GM12878 (cell line): ENCODE data around the gene SCN10A. TPM values are rescaled to one million over a fixed set of nuclear protein-coding genes. Genes with fewer than 3 reads are reported as not detected.

Source experiments
- ATAC-seq: fragments of 200-7000 bp; cut with Tn5 transposase; 3 replicates; pipeline ENCODE4 v1.9.1; 2020; ENCODE audit warnings: mild to moderate bottlenecking, moderate library complexity
- BruUV-seq: library from RNA; stranded (reverse); fragments of 400-500 nt; replicated peaks from 2 replicates; lab custom pipeline; 2021; lab: Mats Ljungman, UMichigan
- CTCF ChIA-PET: fragments of 300-600 bp; sonication (Branson Sonifier 250); formaldehyde crosslinking; extraction: SDS; loops from one replicate; lab custom pipeline; 2021; ENCODE audit warnings: inconsistent platforms; lab: Yijun Ruan, JAX
- POLR2A ChIA-PET: fragments of 350-600 bp; formaldehyde crosslinking; extraction: SDS; loops from one replicate; lab custom pipeline; 2021; ENCODE audit warnings: inconsistent platforms; lab: Charles Lee
- RAD21 ChIA-PET: fragments of 300-600 bp; sonication (Branson Sonifier 250); formaldehyde crosslinking; loops from one replicate; lab custom pipeline; 2023; ENCODE audit warnings: antibody characterized with exemption; ENCODE audit not compliant: unreplicated experiment; lab: Charles Lee
- SMC1A ChIA-PET: fragments of 300-600 bp; sonication (Branson Sonifier 250); formaldehyde crosslinking; loops from one replicate; lab custom pipeline; 2023; ENCODE audit not compliant: unreplicated experiment, uncharacterized antibody; lab: Charles Lee
- DNase-seq: peaks from one replicate; pipeline ENCODE4 v3.0.0-alpha.2; 2011; ENCODE audit warnings: low read depth, low spot score
- FAIRE-seq: peaks from 3 replicates; lab custom pipeline; 2011; peaks lifted over from hg19 to GRCh38; lab: Jason Lieb, UNC
- H2AFZ ChIP-seq: 2 replicates; pipeline ENCODE4 v1.6.0; 2011; ENCODE audit warnings: low read depth, low read length, control low read depth; ENCODE audit not compliant: control insufficient read depth
- H3K27ac ChIP-seq: 2 replicates; pipeline ENCODE4 v1.5.1; 2011; ENCODE audit warnings: control low read depth; ENCODE audit not compliant: control insufficient read depth, insufficient read depth
- H3K27me3 ChIP-seq, 2 experiments: replicated peaks in 1 of 2; 2 replicates each; pipeline versions ENCODE4 v1.6.0 to v1.6.1; 2011; ENCODE audit warnings: low read length in 1 of 2; ENCODE audit not compliant: control insufficient read depth in 2 of 2, insufficient read depth in 2 of 2
- H3K36me3 ChIP-seq, 2 experiments: 2 replicates each; pipeline ENCODE4 v1.5.1; 2011; ENCODE audit warnings: low read length in 1 of 2; ENCODE audit not compliant: control insufficient read depth in 2 of 2, insufficient read depth in 2 of 2
- H3K4me1 ChIP-seq: 2 replicates; pipeline ENCODE4 v1.6.1; 2011; ENCODE audit warnings: mild to moderate bottlenecking, low read length, moderate library complexity, mixed read lengths; ENCODE audit not compliant: control insufficient read depth, insufficient read depth
- H3K4me2 ChIP-seq: 2 replicates; pipeline ENCODE4 v1.6.0; 2011; ENCODE audit warnings: control low read depth; ENCODE audit not compliant: control insufficient read depth, insufficient read depth
- H3K4me3 ChIP-seq: fragments of 200-600 bp; sonication (generic); 2 replicates; pipeline ENCODE4 v1.5.1; 2016
- H3K79me2 ChIP-seq: 2 replicates; pipeline ENCODE4 v1.6.0; 2011; ENCODE audit warnings: low read length; ENCODE audit not compliant: control insufficient read depth, insufficient read depth
- H3K9ac ChIP-seq: 2 replicates; pipeline ENCODE4 v1.8.0; 2011; ENCODE audit warnings: low read length, control low read depth, mixed read lengths; ENCODE audit not compliant: control insufficient read depth, insufficient read depth
- H3K9me3 ChIP-seq: replicated peaks from 3 replicates; pipeline ENCODE4 v1.5.1; 2011; ENCODE audit warnings: mild to moderate bottlenecking, low read length; ENCODE audit not compliant: control insufficient read depth, insufficient read depth
- H4K20me1 ChIP-seq: 2 replicates; pipeline ENCODE4 v1.6.0; 2011; ENCODE audit not compliant: control insufficient read depth, insufficient read depth
- HDAC6 ChIP-seq: fragments of 200-600 bp; sonication (generic); IDR thresholded peaks from one replicate; pipeline ENCODE4 v1.8.0; 2017; ENCODE audit warnings: antibody characterized with exemption; ENCODE audit not compliant: unreplicated experiment
- JUNB ChIP-seq: IDR thresholded peaks from 2 replicates; pipeline ENCODE4 v1.6.1; 2016; ENCODE audit warnings: antibody characterized with exemption, mild to moderate bottlenecking
- KLF5 ChIP-seq: fragments of 450-650 bp; IDR thresholded peaks from 2 replicates; pipeline ENCODE4 v1.6.1; 2014; ENCODE audit warnings: mild to moderate bottlenecking; ENCODE audit not compliant: partially characterized antibody
- MYB ChIP-seq: fragments of 150-350 bp; IDR thresholded peaks from 2 replicates; pipeline ENCODE4 v1.6.1; 2014; ENCODE audit warnings: mild to moderate bottlenecking, low read depth, low read length, borderline replicate concordance
- NR2C2 ChIP-seq: IDR thresholded peaks from 2 replicates; pipeline ENCODE4 v1.6.1; 2011; ENCODE audit warnings: borderline replicate concordance, low read depth; ENCODE audit not compliant: control insufficient read depth, insufficient read length
- NR2F1 ChIP-seq: fragments of 450-650 bp; conservative IDR thresholded peaks from 2 replicates; pipeline ENCODE4 v1.6.1; 2017; ENCODE audit warnings: mild to moderate bottlenecking
- PAX5 ChIP-seq: IDR thresholded peaks from 2 replicates; pipeline ENCODE4 v1.6.1; 2011; ENCODE audit warnings: low read depth, low read length, borderline replicate concordance
- RAD21 ChIP-seq: IDR thresholded peaks from 2 replicates; pipeline ENCODE4 v1.6.1; 2011; ENCODE audit warnings: mild to moderate bottlenecking, low read depth, low read length, moderate library complexity; ENCODE audit not compliant: insufficient read depth
- RBBP5 ChIP-seq: fragments of 200-600 bp; sonication (generic); conservative IDR thresholded peaks from 2 replicates; pipeline ENCODE4 v1.6.1; 2016
- RCOR1 ChIP-seq: conservative IDR thresholded peaks from 2 replicates; pipeline ENCODE4 v1.6.1; 2012; ENCODE audit warnings: low read depth, low read length, improper control_type of control experiment
- SMC3 ChIP-seq: IDR thresholded peaks from 2 replicates; pipeline ENCODE4 v1.6.1; 2011; ENCODE audit warnings: low read length, improper control_type of control experiment, borderline replicate concordance
- SUPT20H ChIP-seq: IDR thresholded peaks from 2 replicates; pipeline ENCODE4 v1.6.1; 2011; ENCODE audit warnings: low read depth, mild to moderate bottlenecking, low read length, moderate library complexity, borderline replicate concordance; ENCODE audit not compliant: control insufficient read depth
- WGBS: methylation state at CpG from one replicate; pipeline ENCODE4 v1.1.6; 2016; ENCODE audit warnings: low lambda C conversion rate; ENCODE audit not compliant: insufficient replicate concordance, insufficient coverage; ENCODE audit errors: missing lambda C conversion rate; 5-methylcytosine and 5-hydroxymethylcytosine counted together
- in situ Hi-C: fragments of 300-500 bp; cut with MboI; formaldehyde crosslinking; loops from 9 replicates; pipeline ENCODE4 v1.14.3; 2018; ENCODE audit warnings: mixed read lengths
- intact Hi-C: fragments of 100-400 bp; cut with micrococcal nuclease; formaldehyde crosslinking; loops from one replicate; pipeline ENCODE4 v1.14.2; 2022; ENCODE audit not compliant: unreplicated experiment
- polyA plus RNA-seq, 11 experiments: library from polyadenylated mRNA; depleted of rRNA in 4 of 11; unstranded in 6 of 11; stranded (reverse) in 5 of 11; fragments of >200 nt; fragmentation: Nextera tagmentation in 4 of 11; fragmentation: Illumina TruSeq in 1 of 11; extraction: Ambion mirVana in 4 of 11; extraction: Trizol in 1 of 11; gene quantifications; 1 replicate in 1 of 11; 2 replicates in 10 of 11; pipeline versions ENCODE4 v1.2.1 to v1.2.3, GENCODE V29; 2011 to 2016; ENCODE audit warnings: inconsistent platforms in 2 of 11, missing spikeins in 2 of 11, low read depth in 1 of 11
- total RNA-seq, 4 experiments: library from RNA; depleted of rRNA in 3 of 4; stranded (reverse); fragments of >200 nt in 3 of 4; fragmentation: Illumina TruSeq in 1 of 4; extraction: Trizol in 1 of 4; gene quantifications; 2 replicates each; pipeline versions ENCODE4 v1.2.1 to v1.2.3, GENCODE V29; 2013 to 2021
- TF ChIP-seq, protein P1 (sequence below): fragments of 450-650 bp; formaldehyde crosslinking; IDR thresholded peaks from 2 replicates; pipeline ENCODE4 v1.4.0; 2020; ENCODE audit warnings: mild to moderate bottlenecking, moderate library complexity
- TF ChIP-seq, protein P2 (sequence below): IDR thresholded peaks from 2 replicates; pipeline ENCODE4 v1.6.1; 2011; ENCODE audit warnings: low read depth, mild to moderate bottlenecking, low read length, moderate library complexity, borderline replicate concordance; ENCODE audit errors: extremely low read depth
- TF ChIP-seq, protein P3 (sequence below), 3 experiments: IDR thresholded peaks in 2 of 3; conservative IDR thresholded peaks in 1 of 3; 2 replicates each; pipeline ENCODE4 v1.5.1; 2011; ENCODE audit warnings: low read depth in 3 of 3, low read length in 3 of 3, mild to moderate bottlenecking in 3 of 3, control low read depth in 2 of 3, moderate library complexity in 2 of 3, inconsistent platforms in 1 of 3, mixed read lengths in 1 of 3; ENCODE audit not compliant: control insufficient read depth in 2 of 3, insufficient read depth in 1 of 3; ENCODE audit errors: extremely low read depth in 1 of 3

Gene SCN10A
- total and polyA plus RNA-seq, 10 of the 15 experiments (the other 5 are each of a cell fraction or from before 2014, with no cell fraction given), result not detected

DNA sequence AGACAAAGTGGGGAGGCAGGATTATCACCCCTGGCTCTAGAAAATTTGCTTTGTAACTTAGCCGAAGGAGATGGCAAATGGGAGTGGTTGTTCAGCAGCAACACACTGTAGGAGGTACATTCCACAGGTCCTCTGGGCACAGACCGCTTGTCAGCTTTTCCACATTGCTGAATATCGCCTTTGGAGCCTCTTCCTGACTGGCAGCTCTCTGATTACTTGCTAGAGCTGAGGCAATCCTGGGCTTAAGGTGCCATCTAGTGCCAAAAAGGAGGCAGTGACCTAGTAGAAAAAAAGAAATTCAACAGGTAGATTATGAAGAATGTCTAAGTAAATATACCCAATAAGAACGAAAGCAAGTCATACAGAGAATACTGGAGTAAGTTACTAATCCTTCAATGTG, 153.5 kb downstream of the SCN10A start:
- peak; percentile 45 for ATAC-seq
- no peak for TF ChIP-seq JUNB
- no peak for TF ChIP-seq SUPT20H
- TF ChIP-seq NR2C2, result no peak
- no peak for TF ChIP-seq KLF5
- TF ChIP-seq PAX5, result no peak
- TF ChIP-seq MYB, result no peak
- TF ChIP-seq RAD21, result 0 out of 2 replicates have a peak, but pooled peaks have one; percentile 24
- TF ChIP-seq, protein P1, sequence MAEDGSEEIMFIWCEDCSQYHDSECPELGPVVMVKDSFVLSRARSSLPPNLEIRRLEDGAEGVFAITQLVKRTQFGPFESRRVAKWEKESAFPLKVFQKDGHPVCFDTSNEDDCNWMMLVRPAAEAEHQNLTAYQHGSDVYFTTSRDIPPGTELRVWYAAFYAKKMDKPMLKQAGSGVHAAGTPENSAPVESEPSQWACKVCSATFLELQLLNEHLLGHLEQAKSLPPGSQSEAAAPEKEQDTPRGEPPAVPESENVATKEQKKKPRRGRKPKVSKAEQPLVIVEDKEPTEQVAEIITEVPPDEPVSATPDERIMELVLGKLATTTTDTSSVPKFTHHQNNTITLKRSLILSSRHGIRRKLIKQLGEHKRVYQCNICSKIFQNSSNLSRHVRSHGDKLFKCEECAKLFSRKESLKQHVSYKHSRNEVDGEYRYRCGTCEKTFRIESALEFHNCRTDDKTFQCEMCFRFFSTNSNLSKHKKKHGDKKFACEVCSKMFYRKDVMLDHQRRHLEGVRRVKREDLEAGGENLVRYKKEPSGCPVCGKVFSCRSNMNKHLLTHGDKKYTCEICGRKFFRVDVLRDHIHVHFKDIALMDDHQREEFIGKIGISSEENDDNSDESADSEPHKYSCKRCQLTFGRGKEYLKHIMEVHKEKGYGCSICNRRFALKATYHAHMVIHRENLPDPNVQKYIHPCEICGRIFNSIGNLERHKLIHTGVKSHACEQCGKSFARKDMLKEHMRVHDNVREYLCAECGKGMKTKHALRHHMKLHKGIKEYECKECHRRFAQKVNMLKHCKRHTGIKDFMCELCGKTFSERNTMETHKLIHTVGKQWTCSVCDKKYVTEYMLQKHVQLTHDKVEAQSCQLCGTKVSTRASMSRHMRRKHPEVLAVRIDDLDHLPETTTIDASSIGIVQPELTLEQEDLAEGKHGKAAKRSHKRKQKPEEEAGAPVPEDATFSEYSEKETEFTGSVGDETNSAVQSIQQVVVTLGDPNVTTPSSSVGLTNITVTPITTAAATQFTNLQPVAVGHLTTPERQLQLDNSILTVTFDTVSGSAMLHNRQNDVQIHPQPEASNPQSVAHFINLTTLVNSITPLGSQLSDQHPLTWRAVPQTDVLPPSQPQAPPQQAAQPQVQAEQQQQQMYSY (CRISPR knock-in tag), result no peak
- TF ChIP-seq HDAC6, result no peak
- TF ChIP-seq NR2F1, result no peak
- no peak for TF ChIP-seq RCOR1
- no peak for TF ChIP-seq RBBP5
- TF ChIP-seq, protein P2, sequence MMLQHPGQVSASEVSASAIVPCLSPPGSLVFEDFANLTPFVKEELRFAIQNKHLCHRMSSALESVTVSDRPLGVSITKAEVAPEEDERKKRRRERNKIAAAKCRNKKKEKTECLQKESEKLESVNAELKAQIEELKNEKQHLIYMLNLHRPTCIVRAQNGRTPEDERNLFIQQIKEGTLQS, result no peak
- peak; percentile 11; the same call in 1 of the 2 replicates for TF ChIP-seq SMC3
- TF ChIP-seq, protein P3, sequence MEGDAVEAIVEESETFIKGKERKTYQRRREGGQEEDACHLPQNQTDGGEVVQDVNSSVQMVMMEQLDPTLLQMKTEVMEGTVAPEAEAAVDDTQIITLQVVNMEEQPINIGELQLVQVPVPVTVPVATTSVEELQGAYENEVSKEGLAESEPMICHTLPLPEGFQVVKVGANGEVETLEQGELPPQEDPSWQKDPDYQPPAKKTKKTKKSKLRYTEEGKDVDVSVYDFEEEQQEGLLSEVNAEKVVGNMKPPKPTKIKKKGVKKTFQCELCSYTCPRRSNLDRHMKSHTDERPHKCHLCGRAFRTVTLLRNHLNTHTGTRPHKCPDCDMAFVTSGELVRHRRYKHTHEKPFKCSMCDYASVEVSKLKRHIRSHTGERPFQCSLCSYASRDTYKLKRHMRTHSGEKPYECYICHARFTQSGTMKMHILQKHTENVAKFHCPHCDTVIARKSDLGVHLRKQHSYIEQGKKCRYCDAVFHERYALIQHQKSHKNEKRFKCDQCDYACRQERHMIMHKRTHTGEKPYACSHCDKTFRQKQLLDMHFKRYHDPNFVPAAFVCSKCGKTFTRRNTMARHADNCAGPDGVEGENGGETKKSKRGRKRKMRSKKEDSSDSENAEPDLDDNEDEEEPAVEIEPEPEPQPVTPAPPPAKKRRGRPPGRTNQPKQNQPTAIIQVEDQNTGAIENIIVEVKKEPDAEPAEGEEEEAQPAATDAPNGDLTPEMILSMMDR (IDR thresholded peaks at IDR 0.05 in 2 of 3, conservative IDR thresholded peaks at IDR 0.05 in 1 of 3; ENCODE audit: control insufficient read depth in 2 of 3, extremely low read depth in 1 of 3, insufficient read depth in 1 of 3, low read depth in 3 of 3, low read length in 3 of 3), result peak; percentile 23 to 40 (median 28); a peak in 4 of 6 replicates

More for the DNA sequence above, 153.5 kb downstream of the SCN10A start:
- Histone ChIP-seq H2AFZ (no peak overlapping the region), H3K36me3 (no peaks in the 10 kb centered on the region), H3K9me3 (peaks cover 1% of the 10 kb centered on the region; the same call in 2 of the 3 replicates), H3K27me3 (no peaks in the 10 kb centered on the region), H3K79me2 (no peaks in the 10 kb centered on the region), H4K20me1 (no peaks in the 10 kb centered on the region), H3K9ac (no peak overlapping the region), H3K4me3 (no peak overlapping the region), H3K27ac (no peak overlapping the region), H3K4me2 (no peak overlapping the region), H3K4me1 (no peaks in the 10 kb centered on the region)
- ChIA-PET POLR2A (no interaction called here), CTCF (interaction anchor here (0.6 to 9.7 kb wide), 8 partner anchors 11 to 338 kb away, joined by 3 to 66 read pairs (median 3); partner anchors contain the start of gene EXOG), SMC1A (interaction anchor here (0.6 to 1.8 kb wide), 3 partner anchors 16 to 141 kb away, joined by 3 to 7 read pairs (median 3); no protein-coding TSS in a partner anchor), RAD21 (interaction anchor here (0.9 kb wide), 1 partner anchor 141 kb away, joined by 5 read pairs; no protein-coding TSS in a partner anchor)
- WGBS, result 9% methylated on average over 4 of the region's 4 CpGs
- BruUV-seq, result no TSS peak
- FAIRE-seq (no peak), DNase-seq (no peak)
- in situ Hi-C loops, result no loop called here
- intact Hi-C loops, result no loop called here
